ENCODE data around the gene EPHA5. TPM values are rescaled to one million over a fixed set of nuclear protein-coding genes. Genes with fewer than 3 reads are reported as not detected.

EPHA5 gene
- total RNA-seq, 1 experiment from 2014 or later, result not detected

- TF ChIP-seq, protein P1, sequence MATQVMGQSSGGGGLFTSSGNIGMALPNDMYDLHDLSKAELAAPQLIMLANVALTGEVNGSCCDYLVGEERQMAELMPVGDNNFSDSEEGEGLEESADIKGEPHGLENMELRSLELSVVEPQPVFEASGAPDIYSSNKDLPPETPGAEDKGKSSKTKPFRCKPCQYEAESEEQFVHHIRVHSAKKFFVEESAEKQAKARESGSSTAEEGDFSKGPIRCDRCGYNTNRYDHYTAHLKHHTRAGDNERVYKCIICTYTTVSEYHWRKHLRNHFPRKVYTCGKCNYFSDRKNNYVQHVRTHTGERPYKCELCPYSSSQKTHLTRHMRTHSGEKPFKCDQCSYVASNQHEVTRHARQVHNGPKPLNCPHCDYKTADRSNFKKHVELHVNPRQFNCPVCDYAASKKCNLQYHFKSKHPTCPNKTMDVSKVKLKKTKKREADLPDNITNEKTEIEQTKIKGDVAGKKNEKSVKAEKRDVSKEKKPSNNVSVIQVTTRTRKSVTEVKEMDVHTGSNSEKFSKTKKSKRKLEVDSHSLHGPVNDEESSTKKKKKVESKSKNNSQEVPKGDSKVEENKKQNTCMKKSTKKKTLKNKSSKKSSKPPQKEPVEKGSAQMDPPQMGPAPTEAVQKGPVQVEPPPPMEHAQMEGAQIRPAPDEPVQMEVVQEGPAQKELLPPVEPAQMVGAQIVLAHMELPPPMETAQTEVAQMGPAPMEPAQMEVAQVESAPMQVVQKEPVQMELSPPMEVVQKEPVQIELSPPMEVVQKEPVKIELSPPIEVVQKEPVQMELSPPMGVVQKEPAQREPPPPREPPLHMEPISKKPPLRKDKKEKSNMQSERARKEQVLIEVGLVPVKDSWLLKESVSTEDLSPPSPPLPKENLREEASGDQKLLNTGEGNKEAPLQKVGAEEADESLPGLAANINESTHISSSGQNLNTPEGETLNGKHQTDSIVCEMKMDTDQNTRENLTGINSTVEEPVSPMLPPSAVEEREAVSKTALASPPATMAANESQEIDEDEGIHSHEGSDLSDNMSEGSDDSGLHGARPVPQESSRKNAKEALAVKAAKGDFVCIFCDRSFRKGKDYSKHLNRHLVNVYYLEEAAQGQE (IDR thresholded peaks at IDR 0.05; ENCODE audit: low read depth), result no peak
- no peak for TF ChIP-seq YY1 (IDR thresholded peaks at IDR 0.05; ENCODE audit: extremely low read depth, insufficient replicate concordance, low read depth, low read length)
Observed at GRCh38 chr4:65535113-65535512, 135.2 kb downstream of the EPHA5 start (continued).

DNA sequence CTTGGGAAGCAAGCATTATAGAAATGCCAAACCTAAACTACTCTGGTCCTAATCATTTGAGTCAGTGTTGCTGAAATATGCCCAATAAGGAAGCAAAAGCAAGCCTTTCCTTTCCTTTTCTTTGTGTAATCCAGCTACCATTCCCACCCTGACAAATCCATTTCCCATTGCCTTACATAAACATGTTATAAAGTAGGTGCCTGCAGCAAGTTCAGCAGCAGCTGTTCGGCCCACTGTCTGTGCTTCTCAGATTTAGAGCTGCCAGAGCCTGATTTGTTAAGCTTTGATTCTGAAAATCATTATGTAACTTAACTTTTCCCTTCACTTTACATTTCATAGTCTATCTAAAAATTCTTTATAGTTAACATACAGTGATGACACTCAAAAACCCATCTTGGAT lies 148.6 kb downstream of the EPHA5 start:
- no peaks in the 10 kb centered on the region for H3K27me3 ChIP-seq (ENCODE audit: insufficient read depth, low read length)
- H3K9me3 ChIP-seq (ENCODE audit: control insufficient read depth in 1 of 2, insufficient read depth in 1 of 2, low read depth in 1 of 2, low read length in 2 of 2), result peaks cover 12 to 13% of the 10 kb centered on the region in 2 experiments; a peak in 2 of 4 replicates
- no peak for TF ChIP-seq FOSL1 (IDR thresholded peaks at IDR 0.05; ENCODE audit: low read depth)
- no peak for TF ChIP-seq ELF1 (IDR thresholded peaks at IDR 0.05; ENCODE audit: borderline replicate concordance, low read depth)
- TF ChIP-seq, protein P2, sequence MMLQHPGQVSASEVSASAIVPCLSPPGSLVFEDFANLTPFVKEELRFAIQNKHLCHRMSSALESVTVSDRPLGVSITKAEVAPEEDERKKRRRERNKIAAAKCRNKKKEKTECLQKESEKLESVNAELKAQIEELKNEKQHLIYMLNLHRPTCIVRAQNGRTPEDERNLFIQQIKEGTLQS (IDR thresholded peaks at IDR 0.05), result no peak
- no peak for TF ChIP-seq CBX3 (IDR thresholded peaks at IDR 0.05; ENCODE audit: low read depth)
- TF ChIP-seq, protein P3, sequence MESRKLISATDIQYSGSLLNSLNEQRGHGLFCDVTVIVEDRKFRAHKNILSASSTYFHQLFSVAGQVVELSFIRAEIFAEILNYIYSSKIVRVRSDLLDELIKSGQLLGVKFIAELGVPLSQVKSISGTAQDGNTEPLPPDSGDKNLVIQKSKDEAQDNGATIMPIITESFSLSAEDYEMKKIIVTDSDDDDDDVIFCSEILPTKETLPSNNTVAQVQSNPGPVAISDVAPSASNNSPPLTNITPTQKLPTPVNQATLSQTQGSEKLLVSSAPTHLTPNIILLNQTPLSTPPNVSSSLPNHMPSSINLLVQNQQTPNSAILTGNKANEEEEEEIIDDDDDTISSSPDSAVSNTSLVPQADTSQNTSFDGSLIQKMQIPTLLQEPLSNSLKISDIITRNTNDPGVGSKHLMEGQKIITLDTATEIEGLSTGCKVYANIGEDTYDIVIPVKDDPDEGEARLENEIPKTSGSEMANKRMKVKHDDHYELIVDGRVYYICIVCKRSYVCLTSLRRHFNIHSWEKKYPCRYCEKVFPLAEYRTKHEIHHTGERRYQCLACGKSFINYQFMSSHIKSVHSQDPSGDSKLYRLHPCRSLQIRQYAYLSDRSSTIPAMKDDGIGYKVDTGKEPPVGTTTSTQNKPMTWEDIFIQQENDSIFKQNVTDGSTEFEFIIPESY (IDR thresholded peaks at IDR 0.05; ENCODE audit: extremely low read depth, insufficient replicate concordance, low read length), result no peak
- no peak for TF ChIP-seq POLR2A (IDR thresholded peaks at IDR 0.05; ENCODE audit: borderline replicate concordance, extremely low read depth, insufficient read depth, insufficient read length)
- TF ChIP-seq SIN3A (IDR thresholded peaks at IDR 0.05; ENCODE audit: low read depth), result no peak
- TF ChIP-seq SP1 (IDR thresholded peaks at IDR 0.05; ENCODE audit: low read depth), result no peak
- no peak for TF ChIP-seq ZNF274 (IDR thresholded peaks at IDR 0.05; ENCODE audit: low read depth, low read length)
- no peak for TF ChIP-seq SRF (IDR thresholded peaks at IDR 0.05; ENCODE audit: low read depth)
- no peak for TF ChIP-seq TCF7L2 (IDR thresholded peaks at IDR 0.05; ENCODE audit: borderline replicate concordance, extremely low read depth, insufficient read depth, insufficient read length)
- H4K20me1 ChIP-seq (ENCODE audit: insufficient read depth), result no peaks in the 10 kb centered on the region
- ChIA-PET CTCF (no interaction called here), RAD21 (ENCODE audit: low non-redundant PET in 1 of 2, low total read pairs in 2 of 2, uncharacterized antibody in 2 of 2, unreplicated experiment in 2 of 2) (no interaction called here), POLR2A (no interaction called here)
- no peaks in the 10 kb centered on the region for H3K79me2 ChIP-seq (ENCODE audit: insufficient read depth, low read length)
- no peak overlapping the region for H3K27ac ChIP-seq (ENCODE audit: low read depth, low read length)
- no TSS peak for BruUV-seq (replicated peaks)
- no peak overlapping the region for H3K9ac ChIP-seq (ENCODE audit: low read length)
- H3K36me3 ChIP-seq (ENCODE audit: control insufficient read depth in 1 of 2, insufficient read depth in 2 of 2, low read length in 2 of 2), result no peaks in the 10 kb centered on the region
- H3K9me2 ChIP-seq (ENCODE audit: insufficient read depth), result no peaks in the 10 kb centered on the region
- ATAC-seq (no peak), DNase-seq (ENCODE audit: low read depth, low spot score) (no peak)
- no peaks in the 10 kb centered on the region for H3K4me1 ChIP-seq (ENCODE audit: control insufficient read depth in 1 of 2, insufficient read depth in 2 of 2, low read length in 2 of 2)
- no peak overlapping the region for H3K4me2 ChIP-seq (ENCODE audit: low read length)
- intact Hi-C loops (cut with micrococcal nuclease), result no loop called here
- no peak overlapping the region for H3K4me3 ChIP-seq (replicated peaks in 1 of 2; ENCODE audit: low read depth in 1 of 2, low read length in 2 of 2)
- H2AFZ ChIP-seq (ENCODE audit: low read depth, low read length, poor library complexity, severe bottlenecking), result no peak overlapping the region

All from HCT116 (cell line).